GM18951 (cell line): ENCODE measurements around the gene NOD2.

Experiments
- POLR2A ChIP-seq: IDR thresholded peaks from 4 replicates; pipeline ENCODE4 v1.6.1; 2011; ENCODE audit warnings: mild to moderate bottlenecking; ENCODE audit not compliant: insufficient read length, insufficient read depth; ENCODE audit errors: extremely low read depth
- in situ Hi-C: fragments of 300-500 bp; cut with MboI; formaldehyde crosslinking; loops from one replicate; pipeline ENCODE4 v1.12.0; 2022; ENCODE audit warnings: low sequenced_read_pairs, mixed read lengths, inconsistent platforms; ENCODE audit not compliant: unreplicated experiment

NOD2 gene

GRCh38 chr16:50708373-50709060, 15.1 kb downstream of the NOD2 start:
- in situ Hi-C loops = no loop called here
- TF ChIP-seq POLR2A = no peak

GRCh38 chr16:50709061-50709684, 15.8 kb downstream of the NOD2 start:
- no peak for TF ChIP-seq POLR2A
- in situ Hi-C loops = no loop called here

- no peak for TF ChIP-seq POLR2A
- in situ Hi-C loops = no loop called here
Observed at GRCh38 chr16:50709980-50710379, 16.6 kb downstream of the NOD2 start.

GRCh38 chr16:50711040-50711439, 17.6 kb downstream of the NOD2 start:
- in situ Hi-C loops = no loop called here
- TF ChIP-seq POLR2A = no peak

GRCh38 chr16:50711862-50712559, 18.6 kb downstream of the NOD2 start:
- no peak for TF ChIP-seq POLR2A
- in situ Hi-C loops = no loop called here

- in situ Hi-C loops = no loop called here
- no peak for TF ChIP-seq POLR2A
Observed at GRCh38 chr16:50712560-50712898, 19.1 kb downstream of the NOD2 start.

- in situ Hi-C loops = no loop called here
- no peak for TF ChIP-seq POLR2A
Observed at GRCh38 chr16:50712956-50713355, 19.6 kb downstream of the NOD2 start.

- TF ChIP-seq POLR2A = no peak
- in situ Hi-C loops = no loop called here
Observed at GRCh38 chr16:50717091-50717490, 23.7 kb downstream of the NOD2 start.

GRCh38 chr16:50717494-50717893, 24.1 kb downstream of the NOD2 start:
- TF ChIP-seq POLR2A = no peak
- in situ Hi-C loops = no loop called here

GRCh38 chr16:50718061-50718760, 24.8 kb downstream of the NOD2 start:
- in situ Hi-C loops = no loop called here

GRCh38 chr16:50718761-50719400, 25.5 kb downstream of the NOD2 start:
- in situ Hi-C loops = no loop called here
- TF ChIP-seq POLR2A = no peak

More at GRCh38 chr16:50718061-50718760, 24.8 kb downstream of the NOD2 start:
- no peak for TF ChIP-seq POLR2A

GRCh38 chr16:50719401-50720337, 26.3 kb downstream of the NOD2 start:
- in situ Hi-C loops = no loop called here
- TF ChIP-seq POLR2A = no peak
